GM19395 (cell line): ENCODE measurements around the gene SDR9C7.
"Not testable (repeated sequence)": the region's sequence is repeated elsewhere in the genome, so short reads cannot be mapped to it uniquely, and the experiment has no call there.

Experiments
- ATAC-seq: cut with Tn5 transposase; IDR thresholded peaks from one replicate; pipeline ENCODE4 v1.9.1; 2021; ENCODE audit warnings: mild to moderate bottlenecking, moderate library complexity; ENCODE audit not compliant: unreplicated experiment

The SDR9C7 gene

GRCh38 chr12:56933826-56934625 lies at the start of gene SDR9C7:
TSS of gene SDR9C7 (minus strand) at chr12:56934408. CDS start at chr12:56934261, 147 bp downstream.
- no peak for ATAC-seq

DNA sequence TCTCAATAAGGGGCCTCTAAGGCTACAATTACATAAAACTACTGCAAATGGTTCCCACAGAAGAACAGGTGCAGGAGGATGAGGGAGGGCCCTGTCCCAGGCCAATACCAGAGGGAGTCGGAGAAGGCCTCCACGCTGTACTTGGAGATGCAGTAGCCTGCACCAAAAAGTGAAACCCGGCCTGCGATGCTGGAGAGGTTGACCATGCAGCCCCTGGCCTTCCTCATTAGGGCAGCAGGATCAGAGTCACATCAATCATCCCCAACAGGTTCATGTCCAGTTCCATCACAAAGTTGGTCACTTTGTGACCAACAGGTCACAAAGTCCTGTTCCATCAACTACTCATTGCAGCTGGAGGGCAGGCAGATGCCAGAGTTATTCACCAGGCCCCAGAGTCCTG lies 49.2 kb upstream of the SDR9C7 start:
- no peak for ATAC-seq

- not testable (repeated sequence) for ATAC-seq
Measured at GRCh38 chr12:56982578-56983236, 48.5 kb upstream of the SDR9C7 start.

GRCh38 chr12:56980941-56981530 lies 46.8 kb upstream of the SDR9C7 start:
- no peak for ATAC-seq

DNA sequence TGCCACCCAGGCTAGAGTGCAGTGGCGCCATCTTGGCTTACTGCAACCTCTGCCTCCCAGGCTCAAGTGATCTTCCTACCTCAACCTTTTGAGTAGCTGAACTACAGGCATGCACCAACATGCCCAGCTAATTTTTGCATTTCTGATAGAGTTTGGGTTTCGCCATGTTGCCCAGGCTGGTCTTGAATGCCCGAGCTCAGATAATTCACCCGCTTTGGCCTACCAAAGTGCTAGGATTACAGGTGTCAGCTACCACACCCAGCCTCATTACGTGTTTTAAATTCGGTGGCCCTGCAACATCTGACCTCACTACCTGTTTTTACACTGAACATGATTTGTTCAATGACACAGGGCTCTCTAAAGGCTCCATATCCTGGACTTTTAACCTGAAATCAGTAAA lies 46.1 kb upstream of the SDR9C7 start:
- ATAC-seq: no peak

DNA sequence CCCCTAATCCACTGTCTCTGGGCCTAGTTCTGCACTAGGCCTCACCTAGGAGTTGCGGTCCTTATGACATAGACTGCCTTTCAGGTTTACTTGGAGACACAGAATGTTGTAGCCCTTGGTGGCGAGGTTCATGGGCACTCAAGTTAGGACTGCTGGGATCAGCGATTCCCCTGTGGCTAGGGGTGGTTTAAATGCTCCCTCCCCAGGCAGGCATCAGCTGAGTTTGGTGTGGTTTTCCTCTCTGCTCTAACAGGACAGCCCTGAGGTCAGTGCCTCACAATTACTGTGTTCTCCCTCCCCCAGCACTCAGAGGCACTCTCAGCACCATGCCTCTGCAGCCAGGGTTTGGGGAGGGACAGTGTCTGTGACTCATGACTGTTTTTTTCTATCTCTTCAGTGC lies 45.4 kb upstream of the SDR9C7 start:
- no peak for ATAC-seq

DNA sequence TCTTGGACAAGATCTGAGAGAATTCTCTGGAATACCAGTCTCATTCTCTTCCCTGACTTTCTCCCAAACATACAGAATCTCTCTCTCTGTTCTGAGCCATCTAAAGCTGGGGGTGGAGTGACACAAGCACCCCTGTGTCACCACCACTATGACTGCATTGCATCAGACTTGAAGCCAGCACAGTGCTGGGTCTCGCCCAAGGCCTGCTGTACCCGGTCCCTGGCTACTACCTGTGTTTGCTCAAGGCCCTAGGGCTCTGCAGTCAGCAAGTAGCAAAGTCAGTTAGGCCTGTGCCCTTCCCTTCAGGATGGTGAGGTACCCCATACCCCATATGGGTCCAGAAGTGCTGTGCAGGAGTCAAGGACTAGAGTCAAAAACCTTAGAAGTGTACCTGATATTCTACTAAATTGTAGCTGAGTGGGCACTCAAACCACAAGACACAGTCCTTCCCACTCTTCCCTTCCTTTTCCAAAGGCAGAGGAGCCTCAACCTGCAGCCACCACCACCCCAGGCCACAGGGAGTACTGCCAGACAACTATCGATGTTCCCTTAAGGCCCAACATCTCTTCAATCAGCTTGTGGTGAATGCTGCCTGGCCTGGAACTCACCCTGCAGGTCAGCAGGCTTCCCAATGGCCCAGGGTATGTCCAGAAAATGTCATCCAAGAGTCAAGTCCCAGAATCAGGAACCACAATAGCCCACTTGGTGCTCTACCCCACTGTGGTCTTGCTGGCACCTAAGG lies 44.4 kb upstream of the SDR9C7 start:
- ATAC-seq: no peak

- ATAC-seq: not testable (repeated sequence)
Measured at GRCh38 chr12:56977361-56977760, 43.2 kb upstream of the SDR9C7 start.

DNA sequence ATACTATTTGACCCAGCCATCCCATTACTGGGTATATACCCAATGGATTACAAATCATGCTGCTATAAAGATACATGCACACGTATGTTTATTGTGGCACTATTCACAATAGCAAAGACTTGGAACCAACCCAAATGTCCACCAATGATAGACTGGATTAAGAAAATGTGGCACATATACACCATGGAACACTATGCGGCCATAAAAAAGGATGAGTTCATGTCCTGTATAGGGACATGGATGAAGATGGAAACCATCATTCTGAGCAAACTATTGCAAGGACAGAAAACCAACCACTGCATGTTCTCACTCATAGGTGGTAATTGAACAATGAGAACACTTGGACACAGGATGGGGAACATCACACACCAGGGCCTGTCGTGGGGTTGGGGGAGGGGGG lies 40.0 kb upstream of the SDR9C7 start:
- ATAC-seq: not testable (repeated sequence)

GRCh38 chr12:56968910-56969309 lies 34.7 kb upstream of the SDR9C7 start:
- not testable (repeated sequence) for ATAC-seq

GRCh38 chr12:56965997-56966642 lies 31.9 kb upstream of the SDR9C7 start:
- ATAC-seq: not testable (repeated sequence)

GRCh38 chr12:56965124-56965523 lies 30.9 kb upstream of the SDR9C7 start:
- ATAC-seq: not testable (repeated sequence)

GRCh38 chr12:56963557-56963956 lies 29.3 kb upstream of the SDR9C7 start:
- not testable (repeated sequence) for ATAC-seq

GRCh38 chr12:56962247-56962646 lies 28.0 kb upstream of the SDR9C7 start:
- not testable (repeated sequence) for ATAC-seq

- ATAC-seq: no peak
Measured at GRCh38 chr12:56958422-56958821, 24.2 kb upstream of the SDR9C7 start.

DNA sequence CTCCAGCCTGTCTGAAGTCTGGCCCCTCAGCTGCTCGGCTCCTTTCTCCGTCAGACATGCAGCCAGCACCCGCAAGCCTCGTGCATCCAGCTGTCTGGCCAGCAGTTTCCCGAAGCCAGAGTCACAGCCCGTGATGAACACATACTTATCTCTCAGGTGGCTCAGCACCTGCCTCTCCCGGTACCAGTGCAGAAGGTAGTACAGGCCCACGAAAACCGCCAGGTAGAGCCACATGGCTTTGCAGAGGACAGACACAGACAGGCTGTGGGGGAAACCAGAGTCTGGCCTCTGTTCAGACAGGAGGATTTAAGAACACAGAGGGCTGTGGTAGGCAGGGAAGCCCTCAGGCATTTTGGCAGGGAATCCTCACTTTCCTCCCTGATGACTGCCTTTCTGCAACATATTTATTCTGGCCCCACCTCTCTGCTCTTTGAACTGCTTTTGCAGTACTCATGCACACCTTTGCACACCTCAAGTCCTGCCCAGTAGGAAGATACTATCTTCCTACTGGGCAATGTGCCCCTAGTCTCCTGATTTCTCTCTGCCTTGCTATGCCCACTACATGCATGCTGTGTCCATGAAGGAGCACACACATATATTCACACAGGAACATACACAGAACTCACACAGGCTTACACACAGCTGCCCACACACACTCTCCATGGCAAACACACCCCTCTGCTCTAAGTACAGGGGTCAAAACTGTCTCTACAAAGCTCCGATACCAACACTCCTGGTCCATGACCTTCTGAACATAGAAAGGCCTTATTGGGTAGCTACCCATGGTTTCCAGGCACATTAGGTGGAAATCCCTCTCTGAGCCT lies 23.2 kb upstream of the SDR9C7 start, which contains the start of gene RDH16:
Gene RDH16 (minus strand): TSS at position 380 of the 824 bp plus-strand sequence. CDS start 146 bp downstream, at position 234.
- no peak for ATAC-seq

DNA sequence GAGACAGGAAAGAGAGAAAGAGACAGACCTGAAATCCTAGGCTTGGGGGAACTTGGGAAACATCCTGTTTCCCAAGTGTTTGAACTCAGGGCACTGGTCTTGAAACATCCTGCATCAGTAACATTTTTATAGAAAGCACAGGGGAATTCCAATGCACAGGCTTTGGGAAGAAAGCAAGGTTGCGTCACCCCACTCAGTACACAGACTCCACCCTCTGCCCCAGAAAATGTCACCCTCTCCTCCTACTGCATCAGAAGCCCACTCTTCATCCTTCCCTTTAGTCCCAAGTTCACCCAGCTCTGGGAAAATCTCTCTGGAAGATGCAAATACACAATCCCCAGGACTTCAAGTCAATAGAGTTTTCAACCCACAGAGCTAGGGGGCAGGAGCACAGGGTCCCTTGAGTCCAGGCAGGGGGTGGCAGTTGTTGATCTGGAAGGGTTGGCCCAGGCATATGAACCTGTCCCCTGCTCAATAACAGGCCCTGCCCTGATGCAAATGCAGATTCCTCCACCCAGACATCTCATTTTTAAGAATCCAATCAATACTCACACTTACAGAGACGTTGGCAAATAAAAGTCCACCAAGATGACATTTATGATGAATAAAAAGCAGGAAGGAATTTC lies 21.5 kb upstream of the SDR9C7 start:
- no peak for ATAC-seq

- no peak for ATAC-seq
Measured at GRCh38 chr12:56954958-56955355, 20.7 kb upstream of the SDR9C7 start.
